GM18870 (cell line): ENCODE data around the gene LIPG.

ENCODE experiments used
- ATAC-seq: cut with Tn5 transposase; IDR thresholded peaks from one replicate; pipeline ENCODE4 v1.9.1; 2021; ENCODE audit warnings: moderate library complexity; ENCODE audit not compliant: unreplicated experiment

LIPG gene

DNA sequence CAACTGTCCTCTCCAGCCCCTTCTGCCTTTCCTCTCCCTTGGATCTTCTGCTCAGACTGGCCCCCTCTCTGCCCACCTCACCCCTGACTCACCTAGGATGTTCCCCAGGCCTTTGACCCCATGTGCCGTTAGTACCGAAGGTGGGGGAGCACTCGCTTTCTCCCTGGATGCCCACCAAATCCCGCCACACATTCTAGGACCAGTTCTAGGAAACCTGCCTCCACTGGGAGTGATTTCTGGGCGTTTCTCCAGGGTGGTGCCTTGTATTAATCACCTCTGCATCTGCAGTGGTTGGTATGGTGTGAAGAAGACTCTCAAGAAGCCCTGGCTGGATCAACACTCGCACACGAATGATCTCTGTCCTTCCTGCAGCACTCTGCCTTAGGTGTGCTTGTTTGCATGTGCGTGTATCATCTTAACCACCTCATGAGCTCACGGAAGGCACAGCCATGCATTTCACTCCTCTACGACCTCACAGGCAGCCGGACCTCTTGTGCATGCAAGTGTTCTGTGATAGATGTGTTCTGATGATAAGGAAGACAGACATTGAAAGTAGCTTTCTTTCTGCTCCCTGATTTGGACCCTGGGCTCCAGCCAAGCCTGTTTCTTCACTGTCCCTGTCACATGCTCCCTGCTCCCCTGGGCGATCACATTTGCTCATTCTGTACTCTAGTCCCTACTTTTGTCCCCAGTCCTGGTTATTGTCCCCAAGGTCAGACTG lies 69.4 kb downstream of the LIPG start:
- ATAC-seq: no peak

DNA sequence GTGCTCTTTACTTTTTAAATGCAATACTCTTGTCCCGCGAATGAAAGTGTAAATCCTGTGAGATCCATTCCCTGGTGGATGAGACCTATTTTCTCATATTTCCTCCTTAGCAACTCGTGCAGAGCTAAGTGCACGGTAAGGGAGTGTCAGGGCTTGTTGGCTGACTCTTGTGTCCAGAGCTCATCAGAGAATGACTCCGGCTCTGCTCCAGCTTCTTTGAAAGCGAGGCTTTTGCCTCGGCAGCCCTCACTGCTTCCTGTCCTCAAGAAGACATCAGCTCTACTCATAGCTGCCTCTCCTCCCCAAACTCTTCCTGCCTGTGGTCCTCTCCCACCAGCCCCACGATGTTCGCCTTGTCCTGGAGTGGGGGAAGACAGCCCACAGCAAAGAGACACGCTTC lies 70.7 kb downstream of the LIPG start:
- ATAC-seq: no peak

DNA sequence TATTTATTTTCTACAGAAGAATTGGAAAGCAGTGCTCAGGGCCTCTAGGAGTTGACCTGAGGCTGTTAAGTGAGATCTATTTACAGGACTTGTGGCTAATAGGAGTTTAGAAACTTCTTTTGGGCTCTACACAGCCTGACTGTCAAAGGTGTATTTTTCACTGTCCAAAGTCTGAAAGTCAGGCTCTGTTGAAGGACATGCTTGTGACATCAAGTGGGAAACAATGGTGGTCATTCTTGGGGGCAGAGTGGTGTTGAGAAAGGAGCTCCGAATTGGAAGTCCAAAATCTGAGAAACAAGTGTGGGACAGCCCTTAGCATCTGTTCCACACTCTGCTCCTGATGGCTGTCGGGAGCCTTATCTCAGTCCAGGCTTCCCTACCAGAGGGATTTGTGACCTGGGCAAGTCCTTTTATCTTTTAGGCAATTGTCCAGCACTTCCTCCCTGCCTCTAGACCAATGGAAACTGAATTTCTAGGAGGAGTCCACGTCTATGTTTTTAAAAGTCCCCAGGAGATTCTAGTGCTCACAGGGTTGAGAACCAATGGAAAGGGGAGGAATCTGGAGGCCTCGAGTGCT lies 76.4 kb downstream of the LIPG start:
- ATAC-seq: no peak

DNA sequence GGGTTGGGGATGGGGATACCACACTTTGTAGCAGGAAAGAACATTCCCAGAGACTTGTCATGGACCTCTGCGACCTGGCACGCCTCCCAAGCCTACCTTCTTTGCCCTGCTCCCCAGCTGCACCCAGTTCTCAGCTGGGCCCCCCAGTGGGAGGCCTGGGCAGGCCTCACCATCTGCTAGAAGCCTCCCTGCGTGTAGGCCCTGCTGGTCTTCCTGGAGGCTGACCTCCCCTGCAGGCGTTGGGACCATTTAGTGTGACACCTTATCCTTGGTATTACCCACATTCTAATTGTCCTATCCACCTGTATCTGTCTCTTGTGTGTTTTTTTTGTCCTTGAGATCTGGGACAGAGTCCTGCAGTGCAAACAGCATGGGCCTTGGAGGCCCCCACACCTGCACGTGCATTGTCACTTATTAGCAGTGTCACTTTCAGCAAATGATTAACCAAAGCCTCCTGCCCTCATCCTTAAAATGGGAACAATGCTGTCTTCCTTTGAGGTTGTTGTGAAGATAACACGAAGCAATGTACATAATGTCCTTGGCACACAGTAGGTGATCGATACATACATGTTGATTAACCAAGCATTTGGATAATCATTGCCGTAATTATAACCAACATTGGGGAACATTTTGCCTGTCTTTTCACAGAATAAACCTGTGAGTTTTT lies 77.2 kb downstream of the LIPG start:
- ATAC-seq: no peak

DNA sequence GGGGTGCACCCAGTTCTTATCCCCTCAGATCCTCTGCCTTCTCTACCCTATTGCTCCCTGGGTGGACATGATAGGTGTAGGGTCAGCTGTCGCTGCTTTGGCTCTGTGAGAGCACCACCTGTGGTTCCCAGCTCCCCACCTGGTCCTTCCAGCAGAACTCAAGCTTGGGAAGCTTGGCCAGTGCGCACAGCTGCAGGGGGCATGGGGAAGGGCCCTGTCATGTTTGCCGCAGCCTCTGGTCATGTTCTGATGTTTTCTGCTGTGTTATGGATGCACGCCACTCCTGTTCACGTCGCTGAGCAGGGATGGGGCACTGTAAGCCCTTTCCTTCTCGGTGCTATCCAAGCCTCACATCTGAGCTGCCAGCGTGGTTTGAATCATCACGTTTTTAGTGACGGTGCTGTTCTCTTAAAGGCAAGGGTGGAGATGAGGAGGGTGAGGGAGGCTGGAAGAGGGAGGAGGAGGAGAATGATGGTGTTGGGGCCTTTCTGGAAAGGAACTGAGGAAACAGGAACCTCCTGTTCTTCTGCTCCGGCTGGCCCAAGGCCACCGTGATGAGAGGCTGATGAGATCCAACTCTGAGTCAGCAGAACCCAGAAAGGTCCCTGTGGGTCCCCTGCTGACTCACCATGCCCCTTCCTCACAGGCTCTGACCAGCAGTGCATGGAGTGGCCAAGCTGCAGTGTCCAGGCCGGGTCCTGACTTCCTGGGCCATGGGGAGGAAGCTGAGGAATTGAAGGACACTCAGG lies 78.0 kb downstream of the LIPG start:
- ATAC-seq: no peak

DNA sequence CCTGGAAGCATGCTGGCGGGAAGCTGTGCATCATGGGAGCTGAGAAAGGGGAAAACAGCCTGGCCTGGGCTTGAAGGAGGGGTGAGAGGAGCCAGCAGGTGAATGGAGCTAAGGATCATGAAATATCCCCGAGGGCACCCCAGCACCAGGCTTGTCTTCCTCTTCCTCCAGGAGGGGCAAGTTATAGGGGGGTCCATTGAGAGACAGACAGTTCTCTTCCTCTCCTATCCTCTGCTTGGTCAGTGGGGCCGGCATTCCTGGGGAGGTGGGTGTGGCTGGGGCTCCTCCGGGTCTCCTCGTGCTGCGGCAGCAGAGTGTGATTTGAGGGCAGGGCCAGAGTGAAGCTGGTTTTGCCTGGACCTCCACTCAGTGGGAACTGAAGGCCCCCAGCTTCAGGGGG lies 78.9 kb downstream of the LIPG start:
- ATAC-seq: no peak

DNA sequence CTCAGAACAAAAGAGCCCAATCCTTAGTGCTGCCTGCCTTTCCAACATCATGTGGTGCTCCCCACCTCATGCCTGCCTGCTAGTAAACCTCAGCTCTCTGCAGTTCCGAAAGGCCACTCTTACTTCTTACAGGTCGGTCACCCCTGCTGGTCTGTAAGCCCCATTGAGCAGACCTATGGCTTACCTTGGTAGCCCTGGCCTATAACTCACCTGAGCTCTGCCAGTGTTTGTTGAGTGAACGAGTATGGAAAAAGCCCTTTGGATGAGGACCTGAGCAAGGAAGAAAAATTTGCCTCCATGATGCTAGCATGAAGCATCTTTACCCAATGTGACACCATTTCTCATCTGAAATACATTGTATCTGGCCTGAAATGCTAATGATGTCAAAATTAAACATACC lies 83.3 kb downstream of the LIPG start:
- ATAC-seq: no peak

DNA sequence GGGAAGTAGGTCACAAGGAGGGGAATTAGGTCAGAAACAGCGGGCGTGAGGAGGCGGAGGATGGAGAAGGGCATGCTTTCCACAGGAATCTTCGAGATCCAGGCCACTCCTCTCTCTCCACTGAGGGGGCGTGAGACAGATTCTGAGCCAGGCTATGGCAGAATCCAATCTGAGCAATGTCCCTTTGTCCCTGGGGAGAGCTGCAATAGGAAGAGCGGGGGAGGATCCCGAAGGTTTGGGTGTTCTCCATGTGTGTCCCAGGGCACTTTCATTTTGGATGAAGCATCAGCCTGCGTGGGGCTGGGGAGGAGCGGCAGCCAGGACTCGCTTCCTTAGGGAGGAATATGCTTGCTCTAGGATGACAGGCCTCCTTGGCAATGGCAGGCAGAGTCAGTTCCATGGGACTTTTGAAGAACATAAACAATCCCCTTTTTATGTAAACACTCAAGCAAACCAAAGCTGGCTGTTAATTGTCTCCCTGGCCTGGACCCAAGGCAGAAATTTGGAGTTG lies 84.0 kb downstream of the LIPG start:
- ATAC-seq: no peak

DNA sequence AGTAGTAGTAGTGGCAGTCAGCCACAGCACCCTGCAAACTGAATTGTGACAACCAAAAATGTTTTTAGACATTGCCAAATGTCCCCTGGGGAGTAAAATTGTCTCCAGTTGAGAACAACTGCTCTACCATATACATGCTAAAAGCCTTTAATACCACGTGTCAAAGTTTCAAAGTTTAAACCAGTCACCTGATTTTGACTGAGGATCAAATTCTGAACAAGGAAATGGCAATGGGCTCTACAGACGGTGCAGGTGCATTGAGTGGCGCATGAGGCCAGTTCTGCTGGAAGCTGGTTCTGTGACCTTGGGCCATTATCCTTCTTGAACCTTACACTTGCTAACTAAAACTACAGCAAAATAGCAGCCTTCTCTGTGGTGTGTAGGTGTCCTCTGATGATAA lies 85.0 kb downstream of the LIPG start:
- no peak for ATAC-seq

DNA sequence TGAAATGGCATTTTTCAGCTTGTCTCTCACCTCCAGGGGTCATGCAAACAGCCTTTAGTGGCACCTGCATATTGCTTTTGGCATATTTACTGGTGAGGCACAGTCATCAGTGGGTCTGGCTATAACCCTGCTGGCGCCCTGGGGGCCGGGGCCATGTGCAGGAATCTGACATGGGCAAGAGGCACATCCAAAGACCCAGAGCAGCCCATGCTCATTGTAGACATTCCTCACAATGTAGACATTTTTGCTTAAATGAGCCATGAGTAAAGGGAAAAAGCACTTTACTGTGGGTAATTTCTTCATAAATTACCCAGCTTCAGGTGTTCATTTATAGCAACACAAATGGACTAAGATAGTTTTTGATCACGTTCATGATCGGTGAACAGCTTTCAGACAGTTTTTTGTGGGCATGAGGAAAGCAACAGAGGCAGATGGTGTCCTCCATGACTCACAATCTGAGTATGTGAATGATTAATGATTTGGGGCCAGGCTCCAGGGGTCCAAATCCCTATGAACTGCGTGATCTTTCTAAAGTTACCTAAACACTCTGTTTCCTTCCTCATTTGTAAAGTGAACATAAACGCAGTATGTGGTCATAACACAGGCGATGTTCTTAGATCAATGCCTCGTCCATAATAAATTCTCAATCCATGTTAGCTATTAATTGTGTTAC lies 85.8 kb downstream of the LIPG start:
- ATAC-seq: no peak

DNA sequence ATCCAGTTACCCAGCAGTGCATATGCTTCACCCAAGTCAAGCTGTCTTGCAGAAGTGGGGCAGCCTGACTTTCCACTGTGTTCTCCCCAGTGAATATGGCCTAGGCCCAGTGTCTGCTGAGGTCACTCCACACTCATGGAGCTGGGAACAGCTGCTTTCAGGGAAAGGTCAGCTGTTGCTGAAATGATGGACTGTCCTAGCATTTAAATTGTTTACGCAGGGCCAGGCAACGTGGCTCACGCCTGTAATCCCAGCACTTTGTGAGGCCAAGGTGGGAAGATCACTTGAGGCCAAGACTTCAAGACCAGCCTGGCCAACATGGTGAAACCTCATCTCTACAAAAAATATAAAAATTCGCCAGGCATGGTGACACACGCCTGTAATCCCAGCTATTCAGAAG lies 86.5 kb downstream of the LIPG start:
- no peak for ATAC-seq
